Measurements from ENCODE around the gene SPAG6. TPM values are rescaled to one million over a fixed set of nuclear protein-coding genes. Genes with fewer than 3 reads are reported as not detected.

Gene SPAG6
- total and polyA plus RNA-seq, 9 of the 15 experiments (the other 6 are each of a cell fraction or from before 2014, with no cell fraction given), result 3.5 to 23.1 (median 11.8) TPM

DNA sequence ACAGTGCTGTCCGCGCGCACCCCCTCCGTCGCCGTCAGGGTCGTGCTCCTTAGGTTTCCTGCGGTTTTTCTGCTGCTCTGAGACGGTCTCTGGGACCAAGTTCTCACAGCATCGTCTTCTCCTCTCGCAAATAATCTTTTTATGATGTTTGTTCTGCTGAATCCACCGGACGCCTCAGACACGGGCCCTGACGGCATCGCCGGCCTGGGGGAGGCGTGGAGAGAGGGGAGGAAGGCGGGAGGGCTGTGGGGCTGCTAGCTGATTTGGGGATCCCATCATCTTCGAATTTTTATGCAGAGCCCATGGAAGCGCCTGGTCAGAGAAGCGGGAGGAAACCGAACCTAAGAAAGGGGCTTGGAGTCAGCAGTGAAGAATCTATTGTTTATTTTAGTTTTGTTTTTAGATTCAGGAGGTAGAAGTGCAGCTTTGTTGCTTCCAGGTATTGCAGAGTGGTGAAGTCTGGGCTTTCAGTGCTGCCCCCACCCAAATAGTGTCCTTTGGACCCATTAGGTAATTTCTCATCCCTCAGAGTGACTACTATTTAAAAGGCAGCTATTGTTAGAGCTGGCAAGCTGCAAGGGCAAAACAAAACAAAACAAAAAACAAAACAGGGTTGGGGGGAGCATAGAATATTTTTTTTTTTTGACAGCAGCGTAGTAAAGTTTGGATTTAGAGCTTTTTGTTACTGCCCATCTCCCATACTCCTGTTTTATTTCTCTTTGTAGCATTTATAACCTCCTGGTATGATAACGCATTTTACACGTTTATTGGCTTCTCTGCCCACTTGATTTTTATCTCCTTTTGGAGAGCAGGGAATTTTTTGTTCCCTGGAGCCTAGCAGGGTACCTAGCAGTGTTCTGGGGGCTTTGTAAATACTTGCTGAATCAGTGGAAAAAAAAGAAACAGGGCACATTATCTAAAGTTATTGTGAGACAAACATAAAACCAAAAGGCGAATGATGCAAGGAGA lies 92.6 kb downstream of the SPAG6 start (continued):
- TF ChIP-seq SAFB (IDR thresholded peaks at IDR 0.05; ENCODE audit: borderline replicate concordance, low read depth, low read length) (no peak), ZNF507 (tag; conservative IDR thresholded peaks at IDR 0.05) (no peak), TAF1 (IDR thresholded peaks at IDR 0.05; ENCODE audit: control insufficient read depth, extremely low read depth, insufficient read depth, low read length, severe bottlenecking) (no peak), TCF3 (CRISPR knock-in tag; IDR thresholded peaks at IDR 0.05) (no peak), CXXC5 (CRISPR knock-in tag; IDR thresholded peaks at IDR 0.05) (no peak), SMAD1 (IDR thresholded peaks at IDR 0.05; ENCODE audit: low read depth, low read length, partially characterized antibody) (no peak), PHF21A (IDR thresholded peaks at IDR 0.05; ENCODE audit: borderline replicate concordance, low read depth) (no peak), NR4A1 (CRISPR knock-in tag; IDR thresholded peaks at IDR 0.05) (no peak), NR4A1 (tag; IDR thresholded peaks at IDR 0.05) (no peak)
- TF ChIP-seq, protein P1, sequence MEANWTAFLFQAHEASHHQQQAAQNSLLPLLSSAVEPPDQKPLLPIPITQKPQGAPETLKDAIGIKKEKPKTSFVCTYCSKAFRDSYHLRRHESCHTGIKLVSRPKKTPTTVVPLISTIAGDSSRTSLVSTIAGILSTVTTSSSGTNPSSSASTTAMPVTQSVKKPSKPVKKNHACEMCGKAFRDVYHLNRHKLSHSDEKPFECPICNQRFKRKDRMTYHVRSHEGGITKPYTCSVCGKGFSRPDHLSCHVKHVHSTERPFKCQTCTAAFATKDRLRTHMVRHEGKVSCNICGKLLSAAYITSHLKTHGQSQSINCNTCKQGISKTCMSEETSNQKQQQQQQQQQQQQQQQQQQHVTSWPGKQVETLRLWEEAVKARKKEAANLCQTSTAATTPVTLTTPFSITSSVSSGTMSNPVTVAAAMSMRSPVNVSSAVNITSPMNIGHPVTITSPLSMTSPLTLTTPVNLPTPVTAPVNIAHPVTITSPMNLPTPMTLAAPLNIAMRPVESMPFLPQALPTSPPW (CRISPR knock-in tag; IDR thresholded peaks at IDR 0.05), result no peak
